Inflammatory macrophage treated with lipopolysaccharide for 1 hour (primary cell): Measurements from ENCODE around the gene NMT1.
A peak's percentile ranks its signal among the peaks of the same experiment; 100 is the strongest.
"Not testable (repeated sequence)": the region's sequence is repeated elsewhere in the genome, so short reads cannot be mapped to it uniquely, and the experiment has no call there.

Source experiments
- DNase-seq, 2 donors: peaks; one replicate each; pipeline ENCODE4 v3.0.0-alpha.2; 2020 to 2022

The NMT1 gene

DNA sequence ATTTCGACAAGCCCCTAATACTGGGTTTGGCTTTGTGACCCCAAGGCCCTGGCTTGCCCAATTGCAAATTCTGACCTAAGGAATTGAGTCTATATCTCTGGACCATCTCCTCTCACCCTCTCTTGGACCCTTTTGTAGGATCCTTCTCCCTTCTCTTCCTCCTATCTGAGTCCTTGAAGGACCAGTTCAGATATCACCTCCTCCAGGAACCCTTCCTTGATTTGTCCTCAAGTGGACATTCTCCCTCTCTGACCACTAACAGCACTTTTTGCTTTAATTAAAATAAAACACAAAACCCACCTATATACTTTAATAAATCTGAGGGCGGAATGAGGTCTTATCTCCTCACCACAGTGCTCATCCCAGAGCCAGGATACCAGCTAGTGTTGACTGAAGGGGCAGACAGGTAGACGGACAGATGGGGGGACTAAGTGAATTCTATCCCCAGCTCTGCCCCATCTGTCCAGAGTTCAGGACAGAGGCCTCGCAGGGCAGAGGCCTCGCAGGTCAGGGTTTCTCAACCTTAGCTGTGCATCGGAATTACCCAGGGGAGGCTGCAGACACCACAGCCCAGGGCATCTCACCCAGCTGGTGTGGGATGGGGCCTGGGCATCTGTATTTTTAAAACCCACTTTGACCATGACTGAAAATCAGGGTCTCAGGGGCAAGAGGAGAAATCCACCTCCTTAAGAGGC, 62.1 kb downstream of the NMT1 start:
- DNase-seq = no peak

GRCh38 chr17:45123930-45124796, 63.0 kb downstream of the NMT1 start:
- DNase-seq = peak; percentile 62 to 66

GRCh38 chr17:45124797-45125122, 63.6 kb downstream of the NMT1 start:
- not testable (repeated sequence) for DNase-seq

GRCh38 chr17:45125509-45125908, 64.4 kb downstream of the NMT1 start:
- DNase-seq = no peak

DNA sequence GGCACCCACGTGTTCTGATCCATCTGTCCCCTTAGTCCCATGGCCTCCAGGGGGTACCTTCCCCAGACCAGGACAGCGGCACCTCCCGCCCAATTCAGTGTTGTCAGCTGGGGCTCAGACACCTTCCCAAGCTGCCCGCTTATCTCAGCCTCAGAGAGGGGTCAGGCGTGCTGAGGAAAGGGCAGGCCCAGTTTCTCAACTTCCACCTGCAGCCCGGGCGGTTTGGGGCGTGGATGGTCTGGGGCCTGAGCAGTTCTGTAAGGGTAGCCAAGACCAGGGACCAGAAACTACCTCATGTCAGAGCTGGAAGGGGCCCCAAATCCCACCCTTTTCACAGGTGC, 66.1 kb downstream of the NMT1 start:
- DNase-seq = no peak

DNA sequence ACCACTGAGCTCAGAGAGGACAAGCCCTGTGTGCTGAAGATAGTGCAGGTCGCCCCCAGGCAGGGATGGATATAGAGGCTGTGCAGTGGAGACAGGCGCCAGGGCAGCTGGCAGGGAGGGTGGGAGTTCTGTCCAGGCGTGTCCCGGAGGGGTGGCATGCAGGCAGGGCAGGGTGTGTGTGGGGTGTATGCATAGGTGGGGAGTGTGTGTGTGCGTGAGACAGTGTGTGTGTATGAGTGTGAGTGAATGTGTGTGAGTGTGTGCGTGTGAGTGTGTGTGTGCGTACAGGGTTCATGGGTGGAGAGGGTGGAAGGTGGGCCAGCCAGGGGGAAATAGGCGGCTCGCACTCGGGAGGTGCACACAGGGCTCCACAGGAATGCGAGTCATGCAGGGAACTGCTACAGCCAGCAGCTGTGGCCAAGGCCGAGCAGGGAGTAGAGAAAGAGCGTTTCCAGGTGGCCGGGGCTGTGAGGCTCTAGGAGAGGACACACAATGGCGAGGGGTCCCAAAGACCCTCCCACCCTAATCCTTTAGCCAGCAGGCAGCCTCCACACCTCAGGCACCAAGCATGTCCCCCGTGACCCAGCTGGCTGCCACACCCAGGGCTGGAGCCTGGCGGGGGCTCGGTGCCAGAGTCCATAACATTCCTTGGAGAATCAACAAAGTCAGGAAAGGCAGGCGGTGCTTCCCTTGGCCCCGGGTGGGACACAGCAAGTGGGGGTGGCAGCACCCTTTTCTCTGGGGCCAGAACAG, 66.6 kb downstream of the NMT1 start:
- DNase-seq = no peak

DNA sequence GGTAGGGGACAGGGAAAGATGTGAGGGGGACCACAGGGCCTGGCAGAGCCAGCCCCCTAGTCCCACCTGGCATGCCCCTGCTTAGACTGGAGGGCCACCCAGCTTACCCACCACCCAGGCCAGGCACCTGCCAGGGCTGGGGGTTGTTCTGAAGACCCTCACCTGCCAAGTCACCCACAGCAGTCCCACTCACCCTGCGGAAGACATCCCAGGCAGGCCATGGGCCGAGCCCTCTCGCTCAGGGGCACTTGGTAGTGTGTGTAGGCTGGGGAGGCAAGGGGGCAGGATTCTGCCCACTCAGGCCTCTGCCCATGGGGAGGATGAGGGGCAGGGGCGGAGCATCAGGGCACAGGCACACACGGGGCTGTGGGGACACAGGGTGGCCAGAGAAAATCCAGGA, 67.2 kb downstream of the NMT1 start:
- DNase-seq = no peak

DNA sequence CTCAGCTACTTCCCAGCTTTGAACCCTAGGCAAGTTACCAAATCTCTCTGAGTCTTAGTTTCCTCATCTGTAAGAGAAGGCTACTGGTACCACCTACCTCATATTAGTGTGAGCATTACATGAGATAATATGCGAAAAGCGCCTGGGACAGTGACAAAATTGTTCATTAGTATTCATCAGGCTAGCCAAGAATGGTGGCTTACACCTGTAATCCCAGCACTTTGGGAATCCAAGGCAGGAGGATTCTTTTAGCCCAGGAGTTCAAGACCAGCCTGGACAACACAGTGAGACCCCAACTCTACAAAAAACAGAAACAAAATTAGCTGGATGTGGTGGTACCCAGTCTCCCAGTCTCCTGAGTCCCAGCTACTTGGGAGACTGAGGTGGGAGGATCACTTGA, 67.9 kb downstream of the NMT1 start:
- DNase-seq = no peak

DNA sequence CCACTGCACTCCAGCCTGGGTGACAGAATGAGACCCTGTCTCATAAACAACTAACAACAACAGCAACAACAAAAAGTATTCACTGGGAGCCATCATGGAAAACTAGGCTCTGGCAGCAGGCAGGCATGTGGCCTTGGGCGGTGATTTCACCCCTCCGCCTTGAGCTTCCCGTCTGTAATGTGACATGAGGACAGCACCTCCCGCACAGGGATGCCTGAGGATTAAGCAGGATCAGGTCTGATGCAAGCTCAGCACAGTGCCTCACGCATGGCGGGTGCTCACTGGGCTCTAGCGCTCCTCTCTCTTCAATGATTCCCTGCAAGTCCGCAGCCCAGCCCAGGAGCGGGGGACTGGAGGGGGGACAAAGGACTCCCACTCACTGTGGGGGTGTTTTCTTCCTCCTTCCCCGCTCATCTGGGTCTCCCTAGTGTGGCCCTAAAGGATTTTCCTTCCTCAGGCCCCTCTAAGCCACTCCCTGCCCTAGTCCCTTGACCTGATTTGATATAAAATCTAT, 68.4 kb downstream of the NMT1 start:
- DNase-seq = no peak

GRCh38 chr17:45129940-45130680, 69.0 kb downstream of the NMT1 start:
- DNase-seq = no peak

GRCh38 chr17:45130681-45131615, 69.8 kb downstream of the NMT1 start:
- DNase-seq = no peak

- peak in 1 of 2 donors; percentile 26 for DNase-seq
Observed at GRCh38 chr17:45131616-45132319, 70.7 kb downstream of the NMT1 start.

- DNase-seq = no peak
Observed at GRCh38 chr17:45132320-45132571, 71.1 kb downstream of the NMT1 start, which contains the start of gene PLCD3. Gene PLCD3, minus strand, starts transcription at chr17:45132515. Its CDS starts 105 bp downstream, at chr17:45132410.

- peak; percentile 55 to 66 for DNase-seq
Observed at GRCh38 chr17:45132572-45133463, 71.7 kb downstream of the NMT1 start.

DNA sequence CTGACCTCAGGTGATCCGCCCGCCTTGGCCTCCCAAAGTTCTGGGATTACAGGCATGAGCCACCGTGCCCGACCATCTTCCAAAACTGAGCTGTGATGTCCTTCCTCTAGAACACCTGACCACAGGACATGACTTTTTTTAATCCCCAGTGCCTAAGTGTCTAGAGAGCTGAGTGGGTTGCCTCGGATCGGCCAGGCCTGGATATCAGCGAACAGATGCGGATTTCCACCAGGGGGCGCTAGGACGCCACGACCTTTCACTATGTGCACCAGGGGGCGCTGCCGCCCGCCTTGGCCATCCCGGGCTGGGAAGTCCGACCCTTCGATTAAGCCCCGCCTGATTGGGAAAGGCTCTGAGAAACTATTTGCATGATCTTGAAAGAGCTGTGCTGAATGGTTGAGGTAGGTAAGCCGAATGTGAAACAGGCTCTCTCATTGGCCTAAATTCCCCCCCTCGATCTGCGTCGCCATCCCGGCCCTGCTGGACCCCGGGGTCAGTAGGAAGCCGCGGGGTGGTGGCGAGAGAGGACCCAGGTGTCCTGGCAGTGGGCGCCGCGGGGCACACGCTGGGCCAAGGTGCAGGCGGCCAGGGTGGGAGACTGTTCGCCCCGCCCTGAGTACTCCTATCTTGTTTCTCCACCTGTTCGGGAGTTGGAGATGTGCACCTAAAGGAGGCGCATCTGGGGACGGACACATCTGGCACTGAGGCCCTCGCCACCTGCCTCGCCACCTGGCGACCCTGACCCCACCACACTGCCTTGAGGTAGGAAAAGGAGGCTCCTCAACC, 74.3 kb downstream of the NMT1 start, which contains the start of gene ACBD4:
TSS of gene ACBD4 (plus strand) at position 496 of the 786 bp plus-strand sequence. CDS start 458 bp downstream, outside the sequence.
- peak; percentile 97 to 100 for DNase-seq

DNA sequence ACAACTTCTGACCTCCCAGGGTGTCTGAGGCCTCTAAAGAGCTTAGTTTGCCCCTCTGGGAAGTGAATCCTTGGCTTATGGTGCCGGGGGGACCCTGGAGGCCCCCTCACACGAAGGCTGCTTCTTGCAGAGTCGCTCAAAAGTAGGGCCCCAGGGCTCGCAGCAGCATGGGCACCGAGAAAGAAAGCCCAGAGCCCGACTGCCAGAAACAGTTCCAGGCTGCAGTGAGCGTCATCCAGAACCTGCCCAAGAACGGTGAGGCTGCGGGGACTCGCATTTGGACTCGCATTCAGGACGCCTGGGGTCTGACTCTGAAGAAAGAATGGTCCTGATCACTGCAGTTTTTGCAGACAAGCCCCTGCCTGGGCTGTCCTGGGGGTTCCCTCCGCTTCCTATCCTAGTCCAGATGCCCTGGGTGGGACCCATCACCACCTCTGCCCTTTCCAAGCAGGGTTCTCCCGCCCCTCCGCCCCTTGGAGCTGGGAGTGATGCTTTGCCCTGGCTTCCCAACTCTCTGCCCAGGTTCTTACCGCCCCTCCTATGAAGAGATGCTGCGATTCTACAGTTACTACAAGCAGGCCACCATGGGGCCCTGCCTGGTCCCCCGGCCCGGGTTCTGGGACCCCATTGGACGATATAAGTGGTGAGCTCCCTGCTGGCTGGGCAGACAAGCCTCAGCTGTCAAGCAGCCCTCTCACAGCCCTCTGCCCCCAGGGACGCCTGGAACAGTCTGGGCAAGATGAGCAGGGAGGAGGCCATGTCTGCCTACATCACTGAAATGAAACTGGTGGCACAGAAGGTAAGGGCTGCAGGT, 75.1 kb downstream of the NMT1 start:
- no peak for DNase-seq

- no peak for DNase-seq
Observed at GRCh38 chr17:45136846-45137560, 75.9 kb downstream of the NMT1 start.
